ENCODE data around the gene DSCAML1.

- TF ChIP-seq EP300 (IDR thresholded peaks at IDR 0.05) = no peak
- TF ChIP-seq, protein P1, sequence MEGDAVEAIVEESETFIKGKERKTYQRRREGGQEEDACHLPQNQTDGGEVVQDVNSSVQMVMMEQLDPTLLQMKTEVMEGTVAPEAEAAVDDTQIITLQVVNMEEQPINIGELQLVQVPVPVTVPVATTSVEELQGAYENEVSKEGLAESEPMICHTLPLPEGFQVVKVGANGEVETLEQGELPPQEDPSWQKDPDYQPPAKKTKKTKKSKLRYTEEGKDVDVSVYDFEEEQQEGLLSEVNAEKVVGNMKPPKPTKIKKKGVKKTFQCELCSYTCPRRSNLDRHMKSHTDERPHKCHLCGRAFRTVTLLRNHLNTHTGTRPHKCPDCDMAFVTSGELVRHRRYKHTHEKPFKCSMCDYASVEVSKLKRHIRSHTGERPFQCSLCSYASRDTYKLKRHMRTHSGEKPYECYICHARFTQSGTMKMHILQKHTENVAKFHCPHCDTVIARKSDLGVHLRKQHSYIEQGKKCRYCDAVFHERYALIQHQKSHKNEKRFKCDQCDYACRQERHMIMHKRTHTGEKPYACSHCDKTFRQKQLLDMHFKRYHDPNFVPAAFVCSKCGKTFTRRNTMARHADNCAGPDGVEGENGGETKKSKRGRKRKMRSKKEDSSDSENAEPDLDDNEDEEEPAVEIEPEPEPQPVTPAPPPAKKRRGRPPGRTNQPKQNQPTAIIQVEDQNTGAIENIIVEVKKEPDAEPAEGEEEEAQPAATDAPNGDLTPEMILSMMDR (IDR thresholded peaks at IDR 0.05) = no peak
These were observed 30.4 kb downstream of the DSCAML1 start for GRCh38 chr11:117766576-117766975.
